A549 (cell line): ENCODE results near the gene CACNG3.

Experiments
- EP300 ChIP-seq, 2 experiments: fragments of >200 bp; sonication (Bioruptor Twin); formaldehyde crosslinking; IDR thresholded peaks; 2 replicates in 1 of 2; 3 replicates in 1 of 2; pipeline ENCODE4 v1.6.1; 2016 to 2017
- POLR2A ChIP-seq: IDR thresholded peaks from 2 replicates; pipeline ENCODE4 v1.6.1; 2012; ENCODE audit warnings: mild to moderate bottlenecking, low read length
- TF ChIP-seq, protein P1 (sequence below): fragments of >200 bp; sonication (Bioruptor Twin); formaldehyde crosslinking; IDR thresholded peaks from 3 replicates; pipeline ENCODE4 v1.5.1; 2016

DNA sequence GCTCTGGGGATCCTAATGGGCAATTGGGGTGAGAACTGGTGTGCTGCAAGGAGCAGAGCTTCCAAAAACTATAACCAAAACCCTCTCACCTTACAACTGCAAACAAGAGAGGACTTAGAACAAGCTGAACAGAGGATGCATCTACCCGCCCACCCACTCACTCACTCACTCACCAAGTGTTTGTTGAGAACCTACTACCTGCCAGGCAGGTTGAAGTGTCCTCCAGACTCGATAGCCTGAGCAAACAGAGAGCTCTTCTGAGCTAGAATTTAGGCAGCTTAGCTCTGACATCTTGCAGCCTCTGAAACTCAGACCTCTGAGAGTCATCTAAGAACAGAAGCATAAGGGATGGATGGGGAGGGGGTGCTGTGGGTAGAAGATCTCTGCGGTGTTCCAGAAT lies 41.2 kb downstream of the CACNG3 start:
- TF ChIP-seq EP300 (IDR thresholded peaks at IDR 0.05) (no peak), POLR2A (no peak)
- TF ChIP-seq, protein P1, sequence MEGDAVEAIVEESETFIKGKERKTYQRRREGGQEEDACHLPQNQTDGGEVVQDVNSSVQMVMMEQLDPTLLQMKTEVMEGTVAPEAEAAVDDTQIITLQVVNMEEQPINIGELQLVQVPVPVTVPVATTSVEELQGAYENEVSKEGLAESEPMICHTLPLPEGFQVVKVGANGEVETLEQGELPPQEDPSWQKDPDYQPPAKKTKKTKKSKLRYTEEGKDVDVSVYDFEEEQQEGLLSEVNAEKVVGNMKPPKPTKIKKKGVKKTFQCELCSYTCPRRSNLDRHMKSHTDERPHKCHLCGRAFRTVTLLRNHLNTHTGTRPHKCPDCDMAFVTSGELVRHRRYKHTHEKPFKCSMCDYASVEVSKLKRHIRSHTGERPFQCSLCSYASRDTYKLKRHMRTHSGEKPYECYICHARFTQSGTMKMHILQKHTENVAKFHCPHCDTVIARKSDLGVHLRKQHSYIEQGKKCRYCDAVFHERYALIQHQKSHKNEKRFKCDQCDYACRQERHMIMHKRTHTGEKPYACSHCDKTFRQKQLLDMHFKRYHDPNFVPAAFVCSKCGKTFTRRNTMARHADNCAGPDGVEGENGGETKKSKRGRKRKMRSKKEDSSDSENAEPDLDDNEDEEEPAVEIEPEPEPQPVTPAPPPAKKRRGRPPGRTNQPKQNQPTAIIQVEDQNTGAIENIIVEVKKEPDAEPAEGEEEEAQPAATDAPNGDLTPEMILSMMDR = no peak
